HG02981 (cell line): Measurements from ENCODE around the gene HMOX1.

ENCODE experiments used
- ATAC-seq: cut with Tn5 transposase; IDR thresholded peaks from one replicate; pipeline ENCODE4 v1.9.1; 2021; ENCODE audit warnings: mild to moderate bottlenecking, moderate library complexity; ENCODE audit not compliant: unreplicated experiment

The HMOX1 gene

DNA sequence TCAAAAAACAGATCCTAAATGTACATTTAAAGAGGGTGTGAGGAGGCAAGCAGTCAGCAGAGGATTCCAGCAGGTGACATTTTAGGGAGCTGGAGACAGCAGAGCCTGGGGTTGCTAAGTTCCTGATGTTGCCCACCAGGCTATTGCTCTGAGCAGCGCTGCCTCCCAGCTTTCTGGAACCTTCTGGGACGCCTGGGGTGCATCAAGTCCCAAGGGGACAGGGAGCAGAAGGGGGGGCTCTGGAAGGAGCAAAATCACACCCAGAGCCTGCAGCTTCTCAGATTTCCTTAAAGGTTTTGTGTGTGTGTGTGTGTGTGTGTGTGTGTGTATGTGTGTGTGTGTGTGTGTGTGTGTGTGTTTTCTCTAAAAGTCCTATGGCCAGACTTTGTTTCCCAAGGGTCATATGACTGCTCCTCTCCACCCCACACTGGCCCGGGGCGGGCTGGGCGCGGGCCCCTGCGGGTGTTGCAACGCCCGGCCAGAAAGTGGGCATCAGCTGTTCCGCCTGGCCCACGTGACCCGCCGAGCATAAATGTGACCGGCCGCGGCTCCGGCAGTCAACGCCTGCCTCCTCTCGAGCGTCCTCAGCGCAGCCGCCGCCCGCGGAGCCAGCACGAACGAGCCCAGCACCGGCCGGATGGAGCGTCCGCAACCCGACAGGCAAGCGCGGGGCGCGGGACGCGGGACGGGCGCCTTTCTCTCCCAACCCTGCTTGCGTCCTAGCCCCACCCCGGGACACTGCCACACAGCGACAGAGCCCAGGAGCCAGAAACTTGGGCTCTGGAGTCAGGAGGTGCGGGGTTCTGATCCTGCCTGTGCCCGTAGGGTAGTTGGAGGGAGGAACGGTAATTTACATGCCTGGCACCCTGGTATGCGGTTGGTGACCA is at the start of gene HMOX1:
Gene HMOX1 (plus strand): TSS at position 560 of the 887 bp plus-strand sequence. CDS start 78 bp downstream, at position 638.
- ATAC-seq: no peak

DNA sequence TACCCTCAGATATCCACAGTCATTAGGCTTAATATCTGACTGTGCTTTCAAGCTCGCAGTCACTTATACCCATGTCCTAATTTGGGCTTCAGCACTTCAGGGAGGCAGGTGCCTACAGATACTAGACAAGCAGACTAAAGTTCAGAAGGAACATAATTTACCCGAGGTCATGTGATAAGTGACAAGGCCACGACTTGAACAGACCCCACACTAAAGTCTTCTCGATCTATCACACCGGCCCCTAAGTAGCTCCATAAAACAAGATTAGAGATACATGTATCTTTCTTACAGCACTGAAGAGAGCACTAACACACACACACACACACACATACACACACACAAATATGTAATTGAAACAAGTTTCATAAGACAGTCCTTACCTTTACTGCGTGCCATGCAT is 48.6 kb upstream of the HMOX1 start:
- ATAC-seq: no peak

DNA sequence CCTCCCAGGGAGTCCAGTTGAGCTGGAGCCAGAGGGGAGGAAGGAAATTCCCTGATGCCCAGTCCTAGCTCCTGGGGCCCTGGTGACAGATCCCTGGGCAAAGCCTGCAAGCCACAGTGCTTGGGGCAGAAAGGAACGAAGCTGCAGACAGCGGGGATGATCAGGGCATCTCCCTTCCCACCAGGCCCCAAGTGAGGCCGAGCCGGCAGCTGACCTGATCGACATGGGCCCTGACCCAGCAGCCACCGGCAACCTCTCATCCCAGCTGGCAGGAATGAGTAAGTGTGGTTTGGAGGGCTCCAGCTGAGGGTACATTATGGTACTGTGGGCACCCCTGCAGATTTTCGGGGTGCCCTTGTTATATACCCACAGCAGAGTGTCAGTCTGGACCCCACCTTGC is 47.7 kb upstream of the HMOX1 start:
- no peak for ATAC-seq

DNA sequence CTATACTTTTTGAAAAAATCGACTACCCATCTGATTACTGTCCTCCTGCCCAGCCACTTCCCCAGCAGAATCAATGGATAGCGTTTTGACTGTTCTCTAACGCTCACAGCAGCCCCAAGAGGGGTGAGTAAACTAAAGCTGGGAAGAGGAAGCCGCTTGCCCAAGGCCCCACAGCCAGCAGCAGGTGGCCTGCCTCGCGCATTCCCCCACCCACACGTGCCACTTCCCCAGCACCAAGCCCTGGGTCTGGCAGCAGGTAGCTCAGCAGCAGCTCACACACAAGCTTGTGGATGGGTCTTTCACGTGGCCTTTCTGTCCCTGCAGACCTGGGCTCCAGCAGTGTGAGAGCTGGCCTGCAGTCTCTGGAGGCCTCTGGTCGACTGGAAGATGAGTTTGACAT is 46.9 kb upstream of the HMOX1 start:
- ATAC-seq: no peak

DNA sequence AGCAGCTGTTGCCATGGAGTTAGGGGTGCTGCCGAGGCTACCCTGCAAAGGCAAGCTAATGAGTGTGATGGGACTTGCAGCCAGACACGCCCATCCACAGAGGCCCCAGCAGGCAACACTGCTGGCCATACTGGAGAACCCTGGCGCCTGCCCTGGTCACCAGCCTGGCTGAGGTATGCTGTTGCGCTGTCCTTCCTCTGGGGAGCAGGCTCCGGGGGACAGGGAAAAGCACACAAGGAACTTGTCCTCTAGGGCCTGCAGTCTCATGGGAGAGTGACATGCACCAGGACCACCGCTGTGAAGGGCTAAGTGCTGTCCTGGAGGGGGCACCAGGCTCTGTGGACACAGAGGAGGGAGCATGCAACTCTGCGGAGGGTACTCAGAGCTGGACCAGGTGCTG is 45.4 kb upstream of the HMOX1 start:
- no peak for ATAC-seq

DNA sequence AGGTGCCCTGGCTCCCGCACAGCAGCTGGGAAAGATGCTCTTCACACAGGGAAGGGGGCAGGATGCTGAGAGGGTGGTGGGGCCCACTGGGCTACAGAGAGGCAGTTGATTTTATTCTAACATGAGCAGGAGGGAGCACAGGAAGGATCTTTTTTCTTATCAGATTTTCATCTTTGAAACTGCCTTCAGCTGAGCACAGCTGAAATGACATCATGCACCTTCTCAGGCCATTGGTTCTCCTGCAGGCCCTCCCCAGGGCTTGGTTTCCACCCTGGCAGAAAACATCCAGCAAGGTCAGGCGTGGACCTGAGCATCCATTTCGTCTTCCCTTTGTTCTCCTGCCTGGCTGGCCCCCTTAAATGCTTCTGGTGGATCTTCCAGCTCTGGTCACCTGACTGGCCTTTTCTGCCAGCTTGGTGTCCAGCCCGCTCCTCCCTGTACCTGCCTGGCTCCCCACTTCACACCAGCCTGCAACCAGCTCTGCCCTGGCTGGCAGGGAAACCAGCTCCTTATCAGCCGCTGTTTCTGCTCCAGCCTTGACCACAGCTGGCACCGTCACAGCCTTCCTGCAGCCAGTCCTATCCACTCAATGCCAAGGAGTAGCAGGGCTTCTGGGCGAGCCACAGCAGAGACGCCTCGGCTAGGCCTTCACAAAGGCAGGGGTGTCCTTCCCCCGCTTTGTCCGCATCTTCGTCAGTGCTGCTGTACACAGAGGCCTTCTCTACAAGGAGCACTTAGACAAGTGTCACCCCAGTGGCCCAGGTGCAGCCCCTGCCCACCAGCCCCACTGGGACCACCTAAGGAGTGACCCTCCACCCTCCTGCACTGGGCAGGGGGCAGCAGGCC is 44.7 kb upstream of the HMOX1 start:
- no peak for ATAC-seq

DNA sequence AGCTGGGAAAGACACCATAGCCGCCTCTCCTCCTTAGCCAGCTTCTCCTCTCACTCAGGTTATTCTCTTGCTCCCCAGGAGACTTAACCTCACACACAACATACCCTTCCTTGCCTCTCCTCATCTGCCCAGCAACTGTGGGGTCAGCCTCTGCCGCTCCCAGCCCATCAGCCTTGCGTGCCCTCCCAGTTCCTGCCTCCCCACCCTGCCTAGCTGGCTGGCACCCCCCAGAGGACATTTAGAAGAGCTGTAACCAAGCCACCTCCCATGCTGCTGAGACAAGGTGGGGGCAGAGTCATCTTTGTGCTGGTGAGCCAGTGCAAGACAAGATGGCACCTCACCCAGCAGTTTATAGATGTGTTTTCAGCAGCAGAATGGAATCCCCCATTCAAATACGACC is 43.0 kb upstream of the HMOX1 start:
- no peak for ATAC-seq

DNA sequence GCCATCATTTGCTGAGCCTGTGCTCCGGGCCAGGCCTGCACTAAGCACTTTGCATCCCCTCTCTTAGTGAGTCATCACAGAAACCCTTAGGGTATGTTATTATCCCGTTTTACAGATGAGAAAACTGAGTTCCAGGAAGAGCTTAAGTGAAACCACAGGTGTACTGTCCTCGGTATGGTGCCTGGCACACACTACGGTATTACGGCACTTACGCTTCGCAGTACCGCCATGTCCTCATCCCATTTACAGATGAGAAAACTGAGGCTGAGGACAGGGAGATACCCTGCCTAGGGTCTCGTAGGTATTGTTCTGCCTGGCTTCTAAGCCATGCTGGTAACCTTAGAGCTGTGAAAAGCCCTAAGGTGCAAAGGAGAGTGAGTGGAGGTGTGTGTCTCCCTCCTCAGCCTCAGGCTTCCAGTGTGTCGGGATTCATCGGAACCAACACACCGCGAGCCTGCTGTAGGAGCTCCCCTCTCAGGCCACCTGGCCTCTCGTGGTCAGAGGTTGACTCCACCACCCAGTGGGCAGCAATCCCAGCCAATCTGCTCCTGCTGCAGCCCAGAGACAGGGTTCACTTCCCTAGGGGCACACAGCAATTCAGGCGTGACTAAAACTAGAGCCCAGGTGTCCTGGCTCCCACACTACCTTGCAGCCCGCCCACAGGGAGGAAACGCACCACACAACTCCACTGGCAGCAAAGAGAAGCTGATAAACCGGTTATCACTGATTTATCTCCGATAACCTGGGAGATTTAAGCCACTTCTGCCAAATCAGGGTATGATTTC is 39.6 kb upstream of the HMOX1 start:
- no peak for ATAC-seq

- ATAC-seq: no peak
These were observed 38.5 kb upstream of the HMOX1 start for GRCh38 chr22:35342390-35342789.

DNA sequence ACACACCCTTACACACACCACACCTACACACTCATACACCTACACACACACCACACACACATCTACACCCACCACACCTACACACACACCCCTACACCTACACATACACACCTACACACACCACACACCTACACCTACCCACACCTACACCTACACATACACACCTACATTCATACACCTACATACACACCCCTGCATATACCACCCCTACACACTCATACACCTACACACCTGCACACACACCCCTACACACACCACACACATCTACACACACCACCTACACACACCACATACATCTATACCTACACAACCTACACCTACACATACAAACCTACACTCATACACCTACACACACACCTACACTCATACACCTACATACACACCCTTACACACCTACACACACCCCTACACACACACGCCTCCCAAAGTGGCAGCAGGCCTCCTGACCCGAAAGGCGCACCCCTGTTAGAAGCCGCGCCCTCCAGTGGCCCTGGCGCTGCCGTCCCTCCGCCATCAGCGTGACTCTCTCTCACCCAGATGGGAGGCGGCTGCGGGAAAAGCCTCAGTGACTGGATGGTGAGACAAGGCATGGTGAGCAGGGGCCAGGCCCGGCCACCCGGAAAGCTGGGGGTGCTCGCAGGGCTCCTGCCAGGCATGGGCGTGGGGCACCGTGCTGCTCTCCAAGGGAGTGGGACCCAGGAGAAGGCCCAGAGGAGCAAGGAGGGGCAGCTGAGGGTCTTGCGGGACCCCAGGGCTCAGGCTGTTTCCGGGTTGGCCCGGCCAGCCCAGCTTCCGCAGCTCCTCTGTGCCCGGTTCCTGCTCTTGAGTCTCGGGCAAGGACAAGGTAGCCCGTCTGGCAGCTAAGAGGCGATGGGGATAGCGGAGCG is 37.0 kb upstream of the HMOX1 start:
- ATAC-seq: no peak

DNA sequence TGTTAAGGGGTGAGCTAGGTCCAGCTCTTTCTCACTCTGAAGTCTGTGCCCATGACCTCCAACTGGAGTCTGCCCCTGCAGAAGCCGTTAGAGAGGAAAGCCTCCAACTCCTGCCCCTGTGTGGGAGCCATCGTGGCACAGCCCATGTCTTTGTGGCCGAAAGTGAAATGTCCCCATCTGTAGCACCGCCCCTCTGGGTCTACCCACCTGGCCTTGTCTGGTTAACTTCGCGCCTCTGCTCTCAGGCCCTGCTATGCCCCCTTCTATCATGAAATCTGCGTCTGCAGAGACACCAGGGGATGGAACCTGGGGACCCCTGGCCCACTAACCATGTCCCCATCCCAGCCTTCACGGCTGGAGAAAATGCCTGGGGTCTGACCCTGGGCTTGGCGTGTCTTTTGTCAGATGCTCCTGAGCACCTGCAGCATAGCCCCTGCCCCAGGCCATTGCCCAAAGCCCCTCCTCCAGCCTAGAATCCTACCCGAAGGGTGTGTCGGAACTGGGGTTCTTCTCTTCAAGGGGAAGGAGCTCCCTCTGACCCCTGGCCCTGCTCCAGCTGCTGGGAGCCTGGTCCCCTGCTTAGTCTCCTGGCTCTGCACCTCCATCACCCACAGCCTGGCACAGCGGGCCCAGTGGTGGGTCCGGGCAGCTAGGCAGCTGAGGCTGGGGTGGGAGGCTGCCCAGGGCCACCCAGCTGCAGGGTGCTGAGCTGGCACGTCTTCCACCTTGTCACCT is 35.8 kb upstream of the HMOX1 start:
- no peak for ATAC-seq

DNA sequence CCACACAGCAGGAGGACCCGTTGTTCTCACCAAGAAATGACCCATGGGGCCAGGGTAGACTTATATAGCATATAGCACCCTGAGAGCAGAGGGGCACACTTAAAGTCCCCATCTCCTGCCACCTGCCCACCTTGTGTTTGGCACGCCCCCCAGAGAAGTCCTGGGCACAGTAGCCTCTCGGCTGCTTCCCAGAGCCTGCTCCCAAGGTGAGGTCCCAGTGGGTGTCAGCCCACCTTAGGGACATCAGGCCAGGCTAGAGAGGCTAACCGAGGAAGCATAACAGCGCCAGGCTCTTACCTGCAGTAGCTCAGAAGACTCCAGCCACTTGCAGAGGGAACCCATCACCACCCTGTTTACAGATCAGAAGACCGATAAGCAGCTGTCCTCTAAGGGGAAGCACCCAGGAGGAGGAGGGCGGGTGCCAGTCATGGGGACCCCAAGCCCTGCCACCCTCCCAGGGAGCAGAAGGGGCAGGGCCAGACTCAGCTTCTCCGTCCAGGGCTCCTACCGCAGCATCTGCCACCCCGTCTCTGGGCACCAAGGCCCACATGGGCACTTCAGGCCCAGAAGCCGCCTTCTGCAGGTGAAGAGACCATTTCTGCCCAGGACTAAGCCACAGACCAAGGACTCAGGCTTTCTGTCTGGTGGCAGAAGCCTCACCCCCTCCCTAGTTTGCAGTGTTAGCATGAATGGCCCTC is 34.9 kb upstream of the HMOX1 start:
- no peak for ATAC-seq

- no peak for ATAC-seq
These were observed 34.2 kb upstream of the HMOX1 start for GRCh38 chr22:35346596-35347220.

- no peak for ATAC-seq
These were observed 33.4 kb upstream of the HMOX1 start for GRCh38 chr22:35347462-35347861.

DNA sequence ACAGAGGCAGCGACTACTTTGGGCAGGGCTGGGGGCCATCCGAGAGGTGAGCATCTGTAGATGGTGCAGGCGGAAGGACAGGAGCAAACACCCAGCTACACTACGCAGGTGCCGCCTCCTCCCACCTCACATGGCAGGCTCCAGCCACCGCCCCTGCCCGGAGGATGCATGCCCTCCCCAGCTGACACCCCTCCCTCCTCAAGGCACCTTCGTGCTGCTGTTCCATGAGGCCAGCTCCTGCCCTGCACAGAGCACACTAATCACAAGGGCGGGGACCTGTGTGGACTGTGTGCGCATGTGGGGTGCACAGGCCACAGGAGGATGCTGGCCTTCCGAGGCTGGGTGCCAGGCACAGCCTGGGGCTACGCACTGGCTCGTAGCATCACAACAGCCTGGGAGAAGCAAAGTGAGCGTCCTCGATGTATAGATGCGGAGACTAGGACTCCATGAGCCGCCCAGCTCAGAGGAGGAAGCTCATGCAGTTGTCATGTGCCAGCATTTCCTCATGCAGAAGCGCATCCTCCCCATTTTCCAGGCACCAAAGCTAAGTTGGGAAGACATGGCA is 32.8 kb upstream of the HMOX1 start:
- ATAC-seq: no peak

DNA sequence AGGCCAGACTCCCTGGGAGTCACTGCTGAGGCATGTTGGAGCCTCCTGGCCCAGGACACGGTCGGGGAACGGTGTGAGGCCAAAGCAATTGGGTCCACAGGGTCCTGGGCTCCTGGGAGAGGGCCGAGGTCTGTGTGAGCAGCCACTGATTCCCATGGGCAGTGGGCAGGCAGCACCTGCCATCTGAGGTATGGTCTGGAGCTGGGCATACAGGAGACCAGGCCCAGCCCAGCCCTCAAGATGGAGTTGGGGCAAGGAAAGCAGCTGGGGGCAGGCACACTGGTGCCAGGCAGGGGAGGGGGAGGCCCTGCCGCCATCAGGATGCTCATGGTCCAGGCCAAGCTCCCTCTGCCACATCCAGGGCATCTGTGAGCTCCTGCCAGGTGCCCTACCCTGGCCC is 32.2 kb upstream of the HMOX1 start:
- no peak for ATAC-seq

DNA sequence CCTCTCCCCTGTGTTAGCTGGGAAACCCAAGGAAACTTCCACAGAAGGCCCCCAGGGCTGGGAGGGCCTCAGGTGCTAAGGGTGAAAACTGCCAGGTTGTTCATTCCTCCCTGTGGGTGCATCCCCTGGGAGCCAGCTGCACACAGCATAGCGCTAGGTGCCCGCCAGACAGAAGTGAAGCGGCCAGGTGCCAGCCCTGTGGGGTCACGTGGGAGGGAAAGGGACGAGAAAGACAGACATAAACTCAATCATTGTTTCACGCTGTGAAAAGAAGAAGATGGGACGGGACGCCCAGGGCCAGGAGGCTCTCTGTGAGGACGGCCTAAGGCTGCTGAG is 31.6 kb upstream of the HMOX1 start:
- no peak for ATAC-seq
